Adrenal gland (tissue), 12 donors: ENCODE data around the gene GANAB. TPM values are rescaled to one million over a fixed set of nuclear protein-coding genes. Genes with fewer than 3 reads are reported as not detected.

Experiments
- DNase-seq, 7 donors: peaks; one replicate each; pipeline ENCODE4 v3.0.0-alpha.2; 2019 to 2020
- H3K27ac ChIP-seq, 5 donors: fragments of 200-600 bp; sonication (generic) in 4 of 5; 1 replicate in 3 of 5; 2 replicates in 2 of 5; pipeline versions ENCODE4 v1.5.1 to v1.8.0; 2016 to 2020; ENCODE audit warnings: mild to moderate bottlenecking in 1 of 5
- H3K27me3 ChIP-seq: fragments of 200-600 bp; 2 replicates; pipeline ENCODE4 v1.8.0; 2021
- H3K36me3 ChIP-seq, 2 donors: fragments of 200-600 bp; replicated peaks in 1 of 2; 1 replicate in 1 of 2; 2 replicates in 1 of 2; pipeline versions ENCODE4 v1.5.1 to v1.8.0; 2018 to 2022
- H3K4me1 ChIP-seq, 2 donors: fragments of 200-600 bp; replicated peaks in 1 of 2; 1 replicate in 1 of 2; 2 replicates in 1 of 2; pipeline versions ENCODE4 v1.5.1 to v1.8.0; 2018 to 2021
- H3K4me3 ChIP-seq, 4 donors: fragments of 200-600 bp; sonication (generic) in 3 of 4; one replicate each; pipeline ENCODE4 v1.5.1; 2016 to 2018
- H3K9me3 ChIP-seq, 3 donors: fragments of 200-600 bp; sonication (generic) in 1 of 3; replicated peaks in 1 of 3; 1 replicate in 2 of 3; 2 replicates in 1 of 3; pipeline versions ENCODE4 v1.5.1 to v1.8.0; 2016 to 2021
- POLR2A ChIP-seq, 2 donors: fragments of 450-650 bp; IDR thresholded peaks; one replicate each; pipeline ENCODE4 v1.6.1; 2017; ENCODE audit warnings: antibody characterized with exemption in 2 of 2, mild to moderate bottlenecking in 2 of 2, moderate library complexity in 1 of 2
- WGBS, 4 donors: extraction: QIAGEN DNeasy Blood & Tissue Kit in 2 of 4; methylation state at CpG; one replicate each; pipeline versions ENCODE4 v1.1.5 to v1.1.7; 2013 to 2017; 5-methylcytosine and 5-hydroxymethylcytosine counted together
- intact Hi-C, 2 donors: fragments of 100-400 bp; cut with DNase I; formaldehyde crosslinking; loops; one replicate each; pipeline versions ENCODE4 v1.14.1 to v1.15.0; 2022 to 2023
- polyA plus RNA-seq, 3 donors: library from polyadenylated mRNA; stranded (reverse); fragments of 200-250 nt in 2 of 3; fragments of 350-450 nt in 1 of 3; fragmentation: Illumina TruSeq in 1 of 3; extraction: RNeasy Lipid Tissue Mini Kit (QIAGEN cat#74804) in 1 of 3; gene quantifications; one replicate each; pipeline ENCODE4 v1.2.3, GENCODE V29; 2013 to 2014
- small RNA-seq, 2 donors: library from RNA; depleted of rRNA; stranded (forward); fragments of <200 nt; gene quantifications; one replicate each; pipeline ENCODE3, GENCODE V24; 2016
- total RNA-seq, 9 donors: library from RNA; depleted of rRNA in 4 of 9; stranded (reverse); fragments of >200 nt in 4 of 9; fragments of 120-200 nt in 1 of 9; fragmentation: NEBNext Ultra II Directional in 1 of 9; extraction: Animal tissue kit (Norgen Biotek cat#: 25700) in 1 of 9; gene quantifications; one replicate each; pipeline versions ENCODE4 v1.1.0 to v1.2.4, GENCODE V29; 2013 to 2023
- TF ChIP-seq, protein P1 (sequence below), 6 experiments: fragments of 450-650 bp in 4 of 6; fragments of 200-600 bp in 2 of 6; sonication (generic) in 1 of 6; IDR thresholded peaks; 1 replicate in 5 of 6; 2 replicates in 1 of 6; pipeline versions ENCODE4 v1.5.1 to v1.8.0; 2016 to 2021; ENCODE audit warnings: antibody characterized with exemption in 6 of 6, mild to moderate bottlenecking in 2 of 6, moderate library complexity in 1 of 6
- donor health status: healthy with polysubstance abuse.
- donor health status: Bipolar disorder and iron deficiency.
- donor health status: DM: yes; HTN: yes; CAD: no.
- donor health status: DM: no; HTN: no; CAD: no.
- donor health status: DM: no; HTN: no; CAD: no.
- donor health status: DM: yes; HTN: yes; CAD: no.

GANAB gene
- total and polyA plus RNA-seq, 12 donors = 90.9 to 304 (median 173) TPM

DNA sequence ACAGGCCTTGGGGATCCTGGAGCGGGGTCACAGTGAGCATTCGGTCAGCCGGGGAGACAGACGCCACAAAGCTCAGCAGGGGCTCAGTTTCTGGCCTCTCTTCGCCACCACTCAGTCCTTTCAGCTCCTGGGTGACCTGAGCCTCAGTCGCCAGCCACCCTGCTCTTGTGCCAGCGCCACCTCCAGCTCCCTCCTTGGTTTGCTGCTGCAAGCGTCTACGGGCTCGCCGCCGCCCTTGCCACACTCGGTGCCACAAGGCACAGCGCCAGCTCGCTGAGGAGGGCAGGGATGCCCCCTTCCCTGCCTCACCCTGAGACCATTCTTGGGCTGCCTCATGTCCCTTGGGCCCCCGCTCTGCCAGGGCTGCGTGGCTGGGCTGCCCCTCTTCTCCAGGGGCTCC, 71.3 kb downstream of the GANAB start:
- H3K4me3 ChIP-seq = peak overlapping the region in 1 of 4 donors; percentile 54
- intact Hi-C loops = no loop called here
- whole genome bisulfite sequencing, 4 donors = 39 to 55% (median 50%) methylated on average over 13 to 17 of the region's 17 CpGs
- DNase-seq = no peak
- peak overlapping the region in 4 of 5 donors; percentile 71 to 98 (median 88) for H3K27ac ChIP-seq
- H3K4me1 ChIP-seq = peaks cover 13 to 38% of the 10 kb centered on the region in 2 donors
- peaks cover 0 to 58% of the 10 kb centered on the region in 2 donors for H3K36me3 ChIP-seq
- TF ChIP-seq, protein P1, sequence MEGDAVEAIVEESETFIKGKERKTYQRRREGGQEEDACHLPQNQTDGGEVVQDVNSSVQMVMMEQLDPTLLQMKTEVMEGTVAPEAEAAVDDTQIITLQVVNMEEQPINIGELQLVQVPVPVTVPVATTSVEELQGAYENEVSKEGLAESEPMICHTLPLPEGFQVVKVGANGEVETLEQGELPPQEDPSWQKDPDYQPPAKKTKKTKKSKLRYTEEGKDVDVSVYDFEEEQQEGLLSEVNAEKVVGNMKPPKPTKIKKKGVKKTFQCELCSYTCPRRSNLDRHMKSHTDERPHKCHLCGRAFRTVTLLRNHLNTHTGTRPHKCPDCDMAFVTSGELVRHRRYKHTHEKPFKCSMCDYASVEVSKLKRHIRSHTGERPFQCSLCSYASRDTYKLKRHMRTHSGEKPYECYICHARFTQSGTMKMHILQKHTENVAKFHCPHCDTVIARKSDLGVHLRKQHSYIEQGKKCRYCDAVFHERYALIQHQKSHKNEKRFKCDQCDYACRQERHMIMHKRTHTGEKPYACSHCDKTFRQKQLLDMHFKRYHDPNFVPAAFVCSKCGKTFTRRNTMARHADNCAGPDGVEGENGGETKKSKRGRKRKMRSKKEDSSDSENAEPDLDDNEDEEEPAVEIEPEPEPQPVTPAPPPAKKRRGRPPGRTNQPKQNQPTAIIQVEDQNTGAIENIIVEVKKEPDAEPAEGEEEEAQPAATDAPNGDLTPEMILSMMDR (IDR thresholded peaks at IDR 0.05) = no peak
- TF ChIP-seq POLR2A (IDR thresholded peaks at IDR 0.05) = no peak
- no peaks in the 10 kb centered on the region for H3K27me3 ChIP-seq
- no peaks in the 10 kb centered on the region for H3K9me3 ChIP-seq

Small RNAs within 50 kb of the gene (small RNA-seq; reads per million reads assigned to genes)
- gene AP001458.1 (0 reads per million in 2 donors), gene SNORA57 (0 reads per million in 2 donors)

Other genes starting within 250 kb of the GANAB start
- gene SCGB1A1, start 227.6 kb downstream of the GANAB start, total RNA-seq = 1 to 10 TPM in 2 of 9 donors, not detected in 7; 1.7 to 3.1 TPM
- gene SCGB1A1, start 227.6 kb downstream of the GANAB start, polyA plus RNA-seq = 1 to 10 TPM in 1 of 3 donors, not detected in 2; 1.5 TPM
- 100 to 1,000 TPM in 8 of 9 donors, 10 to 100 TPM in 1; 54.2 to 307 (median 195) TPM for gene AHNAK, start 99.8 kb downstream of the GANAB start, total RNA-seq
- gene AHNAK, start 99.8 kb downstream of the GANAB start, polyA plus RNA-seq = 10 to 100 TPM; 32.0 to 35.4 (median 32.7) TPM
- 1,000 to 10,000 TPM in 7 of 9 donors, 100 to 1,000 TPM in 2; 943 to 1,585 (median 1,192) TPM for gene EEF1G, start 72.7 kb downstream of the GANAB start, total RNA-seq
- gene EEF1G, start 72.7 kb downstream of the GANAB start, polyA plus RNA-seq = 1,000 to 10,000 TPM in 1 of 3 donors, 100 to 1,000 TPM in 2; 646 to 1,257 (median 934) TPM
- 10 to 100 TPM in 7 of 9 donors, 1 to 10 TPM in 2; 7.0 to 32.4 (median 14.9) TPM for gene TUT1, start 55.1 kb downstream of the GANAB start, total RNA-seq
- gene TUT1, start 55.1 kb downstream of the GANAB start, polyA plus RNA-seq = 10 to 100 TPM in 2 of 3 donors, 1 to 10 TPM in 1; 9.4 to 67.6 (median 34.0) TPM
- 10 to 100 TPM; 63.9 to 97.3 (median 73.6) TPM for gene MTA2, start 44.7 kb downstream of the GANAB start, total RNA-seq
- gene MTA2, start 44.7 kb downstream of the GANAB start, polyA plus RNA-seq = 10 to 100 TPM; 66.5 to 82.4 (median 73.5) TPM
- gene EML3, start 33.8 kb downstream of the GANAB start, total RNA-seq = 10 to 100 TPM; 13.0 to 97.9 (median 35.4) TPM
- 100 to 1,000 TPM in 2 of 3 donors, 1 to 10 TPM in 1; 9.7 to 198 (median 139) TPM for gene EML3, start 33.8 kb downstream of the GANAB start, polyA plus RNA-seq
- 10 to 100 TPM in 3 of 9 donors, 1 to 10 TPM in 6; 1.6 to 22.3 (median 4.9) TPM for gene ROM1, start 33.4 kb downstream of the GANAB start, total RNA-seq
- 10 to 100 TPM in 2 of 3 donors, 1 to 10 TPM in 1; 5.1 to 11.3 (median 11.1) TPM for gene ROM1, start 33.4 kb downstream of the GANAB start, polyA plus RNA-seq
- gene B3GAT3, start 24.6 kb downstream of the GANAB start, total RNA-seq = 10 to 100 TPM; 25.3 to 56.6 (median 34.5) TPM
- gene B3GAT3, start 24.6 kb downstream of the GANAB start, polyA plus RNA-seq = 10 to 100 TPM in 2 of 3 donors, 1 to 10 TPM in 1; 5.9 to 83.3 (median 60.6) TPM
- 10 to 100 TPM in 8 of 9 donors, 1 to 10 TPM in 1; 9.6 to 32.3 (median 25.0) TPM for gene INTS5, start 6.7 kb upstream of the GANAB start, total RNA-seq
- gene INTS5, start 6.7 kb upstream of the GANAB start, polyA plus RNA-seq = 1 to 10 TPM; 4.4 to 7.5 (median 4.6) TPM
- gene C11orf98, start 18.6 kb upstream of the GANAB start, total RNA-seq = 10 to 100 TPM; 42.8 to 87.3 (median 49.8) TPM
- 100 to 1,000 TPM in 2 of 3 donors, 10 to 100 TPM in 1; 95.8 to 142 (median 104) TPM for gene C11orf98, start 18.6 kb upstream of the GANAB start, polyA plus RNA-seq
- 10 to 100 TPM in 3 of 9 donors, 1 to 10 TPM in 5, not detected in 1; 2.8 to 15.6 (median 8.3) TPM for gene CSKMT, start 18.7 kb upstream of the GANAB start, total RNA-seq
- gene CSKMT, start 18.7 kb upstream of the GANAB start, polyA plus RNA-seq = 10 to 100 TPM in 2 of 3 donors, 1 to 10 TPM in 1; 1.9 to 37.2 (median 20.6) TPM
- gene UQCC3, start 25.1 kb upstream of the GANAB start, total RNA-seq = 10 to 100 TPM; 10.2 to 21.3 (median 15.2) TPM
- gene UQCC3, start 25.1 kb upstream of the GANAB start, polyA plus RNA-seq = 10 to 100 TPM in 2 of 3 donors, 1 to 10 TPM in 1; 2.2 to 25.7 (median 25.7) TPM
- 10 to 100 TPM in 3 of 9 donors, 1 to 10 TPM in 6; 1.1 to 22.0 (median 8.4) TPM for gene LBHD1, start 25.7 kb upstream of the GANAB start, total RNA-seq
- 10 to 100 TPM; 16.5 to 30.4 (median 17.5) TPM for gene LBHD1, start 25.7 kb upstream of the GANAB start, polyA plus RNA-seq
- 100 to 1,000 TPM in 6 of 9 donors, 10 to 100 TPM in 3; 81.3 to 308 (median 139) TPM for gene UBXN1, start 32.5 kb upstream of the GANAB start, total RNA-seq
- 100 to 1,000 TPM; 114 to 225 (median 177) TPM for gene UBXN1, start 32.5 kb upstream of the GANAB start, polyA plus RNA-seq
- gene LRRN4CL, start 42.9 kb upstream of the GANAB start, total RNA-seq = 10 to 100 TPM in 6 of 9 donors, 1 to 10 TPM in 3; 3.1 to 29.9 (median 13.6) TPM
- 1 to 10 TPM; 5.7 to 9.3 (median 6.4) TPM for gene LRRN4CL, start 42.9 kb upstream of the GANAB start, polyA plus RNA-seq
- 100 to 1,000 TPM in 6 of 9 donors, 10 to 100 TPM in 3; 77.6 to 185 (median 108) TPM for gene BSCL2, start 60.8 kb upstream of the GANAB start, total RNA-seq
- 100 to 1,000 TPM; 134 to 653 (median 440) TPM for gene BSCL2, start 60.8 kb upstream of the GANAB start, polyA plus RNA-seq
- gene GNG3, start 61.1 kb upstream of the GANAB start, total RNA-seq = 1 to 10 TPM in 3 of 9 donors, under 1 TPM in 4, not detected in 2; 0.39 to 3.2 (median 0.96) TPM
- 10 to 100 TPM in 1 of 3 donors, 1 to 10 TPM in 2; 4.1 to 15.7 (median 6.4) TPM for gene GNG3, start 61.1 kb upstream of the GANAB start, polyA plus RNA-seq
- gene HNRNPUL2, start 80.8 kb upstream of the GANAB start, total RNA-seq = 10 to 100 TPM in 8 of 9 donors, 1 to 10 TPM in 1; 9.6 to 34.5 (median 17.6) TPM
- gene HNRNPUL2, start 80.8 kb upstream of the GANAB start, polyA plus RNA-seq = 10 to 100 TPM; 23.8 to 40.2 (median 38.1) TPM
- gene TTC9C, start 81.9 kb upstream of the GANAB start, total RNA-seq = 10 to 100 TPM; 10.7 to 45.0 (median 27.0) TPM
- 10 to 100 TPM; 36.7 to 93.9 (median 46.3) TPM for gene TTC9C, start 81.9 kb upstream of the GANAB start, polyA plus RNA-seq
- 10 to 100 TPM in 6 of 9 donors, 1 to 10 TPM in 3; 6.9 to 19.5 (median 13.6) TPM for gene ZBTB3, start 107.5 kb upstream of the GANAB start, total RNA-seq
- 1 to 10 TPM; 3.0 to 5.6 (median 3.3) TPM for gene ZBTB3, start 107.5 kb upstream of the GANAB start, polyA plus RNA-seq
- gene POLR2G, start 115.0 kb upstream of the GANAB start, total RNA-seq = 100 to 1,000 TPM in 1 of 9 donors, 10 to 100 TPM in 8; 58.2 to 195 (median 79.8) TPM
- gene POLR2G, start 115.0 kb upstream of the GANAB start, polyA plus RNA-seq = 100 to 1,000 TPM in 2 of 3 donors, 10 to 100 TPM in 1; 67.6 to 109 (median 108) TPM
- gene TAF6L, start 124.8 kb upstream of the GANAB start, total RNA-seq = 10 to 100 TPM; 18.3 to 42.3 (median 25.9) TPM
- 10 to 100 TPM; 10.8 to 98.1 (median 41.2) TPM for gene TAF6L, start 124.8 kb upstream of the GANAB start, polyA plus RNA-seq
- gene TMEM179B, start 140.8 kb upstream of the GANAB start, total RNA-seq = 100 to 1,000 TPM in 3 of 9 donors, 10 to 100 TPM in 6; 55.4 to 217 (median 72.6) TPM
- 10 to 100 TPM; 37.2 to 97.7 (median 66.6) TPM for gene TMEM179B, start 140.8 kb upstream of the GANAB start, polyA plus RNA-seq
- gene TMEM223, start 145.4 kb upstream of the GANAB start, total RNA-seq = 10 to 100 TPM; 12.6 to 49.1 (median 24.7) TPM
- 10 to 100 TPM; 32.0 to 41.3 (median 32.5) TPM for gene TMEM223, start 145.4 kb upstream of the GANAB start, polyA plus RNA-seq
- 100 to 1,000 TPM in 1 of 9 donors, 10 to 100 TPM in 8; 32.8 to 134 (median 58.8) TPM for gene NXF1, start 158.8 kb upstream of the GANAB start, total RNA-seq
- gene NXF1, start 158.8 kb upstream of the GANAB start, polyA plus RNA-seq = 100 to 1,000 TPM in 2 of 3 donors, 10 to 100 TPM in 1; 87.0 to 274 (median 231) TPM
- gene STX5, start 185.4 kb upstream of the GANAB start, total RNA-seq = 10 to 100 TPM; 22.2 to 59.9 (median 37.3) TPM
- 10 to 100 TPM; 19.7 to 52.4 (median 22.4) TPM for gene STX5, start 185.4 kb upstream of the GANAB start, polyA plus RNA-seq
- not detected for gene TEX54, start 186.2 kb upstream of the GANAB start, total RNA-seq
- 1 to 10 TPM in 1 of 3 donors, under 1 TPM in 1, not detected in 1; 0.27 to 1.4 TPM for gene TEX54, start 186.2 kb upstream of the GANAB start, polyA plus RNA-seq
- 10 to 100 TPM; 21.7 to 58.0 (median 37.9) TPM for gene WDR74, start 193.0 kb upstream of the GANAB start, total RNA-seq
- gene WDR74, start 193.0 kb upstream of the GANAB start, polyA plus RNA-seq = 100 to 1,000 TPM in 2 of 3 donors, 10 to 100 TPM in 1; 35.4 to 119 (median 102) TPM
- gene SLC3A2, start 234.3 kb upstream of the GANAB start, total RNA-seq = 100 to 1,000 TPM; 103 to 398 (median 170) TPM
- 100 to 1,000 TPM; 123 to 221 (median 155) TPM for gene SLC3A2, start 234.3 kb upstream of the GANAB start, polyA plus RNA-seq